Natural killer cell (primary cell): Measurements from ENCODE around the gene SCMH1. TPM values are rescaled to one million over a fixed set of nuclear protein-coding genes. Genes with fewer than 3 reads are reported as not detected.
"Not testable (repeated sequence)": the region's sequence is repeated elsewhere in the genome, so short reads cannot be mapped to it uniquely, and the experiment has no call there.

Source experiments
- ATAC-seq, 3 donors: fragments of 150-1000 bp in 2 of 3; fragments of 200-7000 bp in 1 of 3; cut with Tn5 transposase; 1 replicate in 1 of 3; 2 replicates in 2 of 3; pipeline ENCODE4 v1.10.0; 2021; ENCODE audit warnings: mild to moderate bottlenecking in 2 of 3, moderate library complexity in 2 of 3
- DNase-seq, 2 donors: peaks; one replicate each; pipeline versions ENCODE4 v3.0.0 to v3.0.0-alpha.2; 2013 to 2021; ENCODE audit warnings: mixed read lengths in 1 of 2
- H3K27ac ChIP-seq: one replicate; pipeline ENCODE4 v1.5.1; 2013; ENCODE audit warnings: mild to moderate bottlenecking, low read length
- H3K27me3 ChIP-seq: one replicate; pipeline ENCODE4 v1.6.1; 2013; ENCODE audit warnings: low read length; ENCODE audit not compliant: control insufficient read depth, insufficient read depth
- H3K36me3 ChIP-seq: one replicate; pipeline ENCODE4 v1.6.1; 2013; ENCODE audit warnings: low read length; ENCODE audit not compliant: control insufficient read depth, insufficient read depth
- H3K4me1 ChIP-seq: one replicate; pipeline ENCODE4 v1.6.1; 2013; ENCODE audit warnings: low read length; ENCODE audit not compliant: control insufficient read depth, insufficient read depth
- H3K4me3 ChIP-seq: one replicate; pipeline ENCODE4 v1.5.1; 2013; ENCODE audit warnings: low read length
- H3K9me3 ChIP-seq: one replicate; pipeline ENCODE4 v1.6.1; 2013; ENCODE audit warnings: low read length; ENCODE audit not compliant: control insufficient read depth, insufficient read depth
- H3K27ac Mint-ChIP-seq, 2 donors: one replicate each; pipeline ENCODE4 v1.8.0; 2022; ENCODE audit warnings: mild to moderate bottlenecking in 2 of 2, mixed read lengths in 2 of 2, moderate library complexity in 1 of 2
- H3K27me3 Mint-ChIP-seq, 2 donors: one replicate each; pipeline ENCODE4 v1.8.0; 2022; ENCODE audit warnings: low read depth in 2 of 2, mixed read lengths in 2 of 2
- H3K36me3 Mint-ChIP-seq: one replicate; pipeline ENCODE4 v1.8.0; 2022; ENCODE audit warnings: mixed read lengths
- H3K4me1 Mint-ChIP-seq, 2 donors: one replicate each; pipeline ENCODE4 v1.8.0; 2022; ENCODE audit warnings: mixed read lengths in 2 of 2
- H3K4me3 Mint-ChIP-seq: one replicate; pipeline ENCODE4 v1.8.0; 2022; ENCODE audit warnings: mild to moderate bottlenecking, moderate library complexity, mixed read lengths
- H3K9me3 Mint-ChIP-seq, 2 donors: one replicate each; pipeline ENCODE4 v1.8.0; 2022; ENCODE audit warnings: mixed read lengths in 2 of 2
- WGBS: methylation state at CpG from one replicate; pipeline ENCODE4 v1.1.7; 2013; ENCODE audit warnings: missing lambda C conversion rate; ENCODE audit not compliant: insufficient coverage; 5-methylcytosine and 5-hydroxymethylcytosine counted together
- intact Hi-C: fragments of 100-400 bp; cut with micrococcal nuclease; formaldehyde crosslinking; loops from one replicate; pipeline ENCODE4 v1.14.2; 2022
- total RNA-seq, 4 donors: library from RNA; stranded (reverse); fragments of 120-200 nt in 1 of 4; gene quantifications; one replicate each; pipeline versions ENCODE4 v1.2.3 to v1.2.4, GENCODE V29; 2013 to 2022
- TF ChIP-seq, protein P1 (sequence below): fragments of 200-600 bp; IDR thresholded peaks from one replicate; pipeline ENCODE4 v1.8.0; 2022; ENCODE audit warnings: antibody characterized with exemption

The SCMH1 gene
- total RNA-seq, 3 donors from 2014 or later (not counting 1 experiment from before 2014, with no cell fraction given), result 8.3 to 10.2 (median 9.1) TPM

DNA sequence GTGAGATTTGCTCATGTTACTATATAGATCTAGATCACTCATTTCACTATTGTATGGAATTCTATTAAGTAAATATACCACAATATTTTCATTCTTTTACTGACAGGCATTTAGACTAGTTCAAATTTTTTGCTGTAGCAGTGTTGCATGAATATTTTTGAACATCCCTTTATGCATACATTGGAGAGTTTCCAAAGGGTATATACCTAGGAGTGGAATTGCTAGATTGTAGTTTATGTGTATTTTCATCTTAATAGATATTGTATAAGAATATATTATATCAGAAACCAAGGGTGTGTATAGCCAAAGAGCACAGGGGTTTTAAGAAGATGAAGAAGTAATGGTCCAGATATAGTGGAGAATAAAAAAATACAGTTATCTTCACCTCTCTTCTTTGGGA, 6.2 kb downstream of the SCMH1 start:
- Mint-ChIP-seq H3K36me3 (no peaks in the 10 kb centered on the region), H3K9me3 (no peaks in the 10 kb centered on the region), H3K4me1 (peaks cover 5% of the 10 kb centered on the region in 2 donors), H3K27ac (no peak overlapping the region), H3K27me3 (no peaks in the 10 kb centered on the region), H3K4me3 (no peak overlapping the region)
- intact Hi-C loops, result no loop called here
- Histone ChIP-seq H3K27ac (no peak overlapping the region), H3K4me1 (peaks cover under 1% of the 10 kb centered on the region), H3K36me3 (no peaks in the 10 kb centered on the region), H3K4me3 (no peak overlapping the region), H3K9me3 (no peaks in the 10 kb centered on the region), H3K27me3 (no peaks in the 10 kb centered on the region)
- TF ChIP-seq, protein P1, sequence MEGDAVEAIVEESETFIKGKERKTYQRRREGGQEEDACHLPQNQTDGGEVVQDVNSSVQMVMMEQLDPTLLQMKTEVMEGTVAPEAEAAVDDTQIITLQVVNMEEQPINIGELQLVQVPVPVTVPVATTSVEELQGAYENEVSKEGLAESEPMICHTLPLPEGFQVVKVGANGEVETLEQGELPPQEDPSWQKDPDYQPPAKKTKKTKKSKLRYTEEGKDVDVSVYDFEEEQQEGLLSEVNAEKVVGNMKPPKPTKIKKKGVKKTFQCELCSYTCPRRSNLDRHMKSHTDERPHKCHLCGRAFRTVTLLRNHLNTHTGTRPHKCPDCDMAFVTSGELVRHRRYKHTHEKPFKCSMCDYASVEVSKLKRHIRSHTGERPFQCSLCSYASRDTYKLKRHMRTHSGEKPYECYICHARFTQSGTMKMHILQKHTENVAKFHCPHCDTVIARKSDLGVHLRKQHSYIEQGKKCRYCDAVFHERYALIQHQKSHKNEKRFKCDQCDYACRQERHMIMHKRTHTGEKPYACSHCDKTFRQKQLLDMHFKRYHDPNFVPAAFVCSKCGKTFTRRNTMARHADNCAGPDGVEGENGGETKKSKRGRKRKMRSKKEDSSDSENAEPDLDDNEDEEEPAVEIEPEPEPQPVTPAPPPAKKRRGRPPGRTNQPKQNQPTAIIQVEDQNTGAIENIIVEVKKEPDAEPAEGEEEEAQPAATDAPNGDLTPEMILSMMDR, result no peak
- DNase-seq (no peak), ATAC-seq (no peak)

DNA sequence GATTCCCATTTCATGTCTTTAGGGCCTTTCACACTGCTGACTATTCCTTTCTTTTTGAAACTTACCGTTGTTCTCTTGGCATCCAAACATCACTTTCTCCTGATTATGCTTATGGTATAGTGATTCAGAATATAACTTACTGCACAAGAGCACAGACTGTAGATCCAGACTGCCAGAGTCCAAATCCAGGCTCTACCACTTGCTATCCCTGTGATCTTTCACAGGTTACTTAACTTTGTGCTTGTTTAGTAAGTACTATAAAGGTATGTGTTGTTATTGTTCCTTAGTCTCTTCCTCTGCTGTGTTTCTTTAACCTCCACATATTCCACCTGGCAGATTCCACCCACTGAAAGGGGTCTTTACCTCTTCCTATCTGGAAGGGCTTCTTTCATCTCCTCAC, 8.4 kb downstream of the SCMH1 start:
- TF ChIP-seq, protein P1, result no peak
- Mint-ChIP-seq H3K4me3 (no peak overlapping the region), H3K36me3 (no peaks in the 10 kb centered on the region), H3K27ac (no peak overlapping the region), H3K9me3 (no peaks in the 10 kb centered on the region), H3K4me1 (peaks cover 0 to 4% of the 10 kb centered on the region in 2 donors), H3K27me3 (no peaks in the 10 kb centered on the region)
- WGBS, result no CpG with 5 or more reads among the region's 1 CpG
- no peak for DNase-seq
- Histone ChIP-seq H3K4me1 (no peaks in the 10 kb centered on the region), H3K9me3 (no peaks in the 10 kb centered on the region), H3K36me3 (no peaks in the 10 kb centered on the region), H3K4me3 (no peak overlapping the region), H3K27me3 (no peaks in the 10 kb centered on the region), H3K27ac (no peak overlapping the region)
- intact Hi-C loops, result no loop called here
- no peak for ATAC-seq

DNA sequence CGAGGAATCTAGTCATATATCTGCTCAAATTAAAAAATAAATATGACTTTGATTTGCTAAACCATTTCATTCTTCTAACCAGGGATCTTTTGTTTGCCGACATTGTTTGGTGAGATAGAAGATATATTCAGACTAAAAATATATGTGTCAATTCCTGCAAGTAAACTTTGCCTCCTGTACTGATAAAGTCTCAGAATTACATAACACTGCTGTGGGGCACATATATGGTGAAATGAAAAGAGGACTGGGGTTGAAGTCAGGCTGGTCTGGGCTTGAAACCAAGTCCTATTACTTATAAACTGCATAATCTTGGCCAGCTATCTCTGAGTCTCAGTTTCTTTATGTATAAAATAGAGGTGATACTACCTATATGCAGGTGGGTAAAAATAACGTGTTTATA, 9.8 kb downstream of the SCMH1 start:
- Histone ChIP-seq H3K27ac (no peak overlapping the region), H3K27me3 (no peaks in the 10 kb centered on the region), H3K36me3 (no peaks in the 10 kb centered on the region), H3K4me3 (no peak overlapping the region), H3K4me1 (no peaks in the 10 kb centered on the region), H3K9me3 (no peaks in the 10 kb centered on the region)
- Mint-ChIP-seq H3K9me3 (no peaks in the 10 kb centered on the region), H3K4me1 (peaks cover 0 to 4% of the 10 kb centered on the region in 2 donors), H3K4me3 (no peak overlapping the region), H3K27ac (no peak overlapping the region), H3K36me3 (no peaks in the 10 kb centered on the region), H3K27me3 (no peaks in the 10 kb centered on the region)
- DNase-seq (no peak), ATAC-seq (no peak)
- WGBS, result no CpG with 5 or more reads among the region's 3 CpGs
- intact Hi-C loops, result no loop called here
- TF ChIP-seq, protein P1, result no peak

DNA sequence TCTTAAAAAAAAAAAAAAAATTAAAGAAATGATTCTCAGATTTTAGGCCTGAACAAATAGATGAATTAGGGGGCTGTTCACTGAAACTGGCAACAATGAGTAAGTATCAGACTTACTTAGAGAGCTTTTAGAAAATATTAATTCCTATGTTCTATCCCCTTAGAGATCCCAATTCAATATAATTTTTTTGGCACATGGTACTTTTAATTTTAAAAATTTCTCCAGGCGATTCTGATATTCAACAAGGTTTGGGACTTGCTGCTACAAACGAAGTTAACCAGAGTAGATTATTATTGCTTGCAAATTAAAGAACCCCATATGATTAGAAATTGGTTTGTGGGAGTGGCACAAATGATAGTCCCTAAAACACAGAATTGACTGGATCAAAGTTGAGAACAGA, 11.4 kb downstream of the SCMH1 start:
- no peaks in the 10 kb centered on the region for H3K36me3 Mint-ChIP-seq
- intact Hi-C loops, result no loop called here
- no peaks in the 10 kb centered on the region for H3K27me3 Mint-ChIP-seq
- TF ChIP-seq, protein P1, result no peak
- H3K36me3 ChIP-seq, result no peaks in the 10 kb centered on the region
- no peaks in the 10 kb centered on the region for H3K9me3 ChIP-seq
- no peak overlapping the region for H3K27ac ChIP-seq
- no peak overlapping the region for H3K27ac Mint-ChIP-seq
- no peak for DNase-seq
- H3K9me3 Mint-ChIP-seq, result no peaks in the 10 kb centered on the region
- WGBS, result 100% methylated on average over 2 of the region's 2 CpGs
- peaks cover 0 to 10% of the 10 kb centered on the region in 2 donors for H3K4me1 Mint-ChIP-seq
- no peak for ATAC-seq
- no peak overlapping the region for H3K4me3 Mint-ChIP-seq
- no peaks in the 10 kb centered on the region for H3K4me1 ChIP-seq
- H3K27me3 ChIP-seq, result no peaks in the 10 kb centered on the region
- no peak overlapping the region for H3K4me3 ChIP-seq

DNA sequence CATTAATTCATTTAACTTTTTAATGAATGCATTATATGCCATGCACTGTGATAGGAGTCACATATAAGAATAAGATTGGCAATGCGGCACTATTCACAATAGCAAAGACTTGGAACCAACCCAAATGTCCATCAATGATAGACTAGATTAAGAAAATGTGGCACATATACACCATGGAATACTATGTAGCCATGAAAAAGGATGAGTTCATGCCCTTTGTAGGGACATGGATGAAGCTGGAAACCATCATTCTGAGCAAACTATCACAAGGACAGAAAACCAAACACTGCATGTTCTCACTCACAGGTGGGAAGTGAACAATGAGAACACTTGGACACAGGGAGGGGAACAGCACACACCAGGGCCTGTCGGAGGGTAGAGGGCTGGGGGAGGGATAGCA, 12.9 kb downstream of the SCMH1 start:
- H3K4me1 Mint-ChIP-seq, result peaks cover 0 to 10% of the 10 kb centered on the region in 2 donors
- H3K27ac ChIP-seq, H3K27me3 Mint-ChIP-seq, H3K9me3 ChIP-seq, H3K4me1 ChIP-seq, H3K4me3 ChIP-seq, DNase-seq, H3K36me3 ChIP-seq, intact Hi-C loops, H3K27ac Mint-ChIP-seq, H3K9me3 Mint-ChIP-seq, H3K27me3 ChIP-seq, H3K36me3 Mint-ChIP-seq, ATAC-seq, H3K4me3 Mint-ChIP-seq: not testable (repeated sequence)
- 100% methylated on average over 2 of the region's 2 CpGs for WGBS
